Measurements from ENCODE around the gene HSPH1. TPM values are rescaled to one million over a fixed set of nuclear protein-coding genes. Genes with fewer than 3 reads are reported as not detected.
A peak's percentile ranks its signal among the peaks of the same experiment; 100 is the strongest.

Gene HSPH1
- total RNA-seq, 1 experiment from 2014 or later = 83.3 TPM

DNA sequence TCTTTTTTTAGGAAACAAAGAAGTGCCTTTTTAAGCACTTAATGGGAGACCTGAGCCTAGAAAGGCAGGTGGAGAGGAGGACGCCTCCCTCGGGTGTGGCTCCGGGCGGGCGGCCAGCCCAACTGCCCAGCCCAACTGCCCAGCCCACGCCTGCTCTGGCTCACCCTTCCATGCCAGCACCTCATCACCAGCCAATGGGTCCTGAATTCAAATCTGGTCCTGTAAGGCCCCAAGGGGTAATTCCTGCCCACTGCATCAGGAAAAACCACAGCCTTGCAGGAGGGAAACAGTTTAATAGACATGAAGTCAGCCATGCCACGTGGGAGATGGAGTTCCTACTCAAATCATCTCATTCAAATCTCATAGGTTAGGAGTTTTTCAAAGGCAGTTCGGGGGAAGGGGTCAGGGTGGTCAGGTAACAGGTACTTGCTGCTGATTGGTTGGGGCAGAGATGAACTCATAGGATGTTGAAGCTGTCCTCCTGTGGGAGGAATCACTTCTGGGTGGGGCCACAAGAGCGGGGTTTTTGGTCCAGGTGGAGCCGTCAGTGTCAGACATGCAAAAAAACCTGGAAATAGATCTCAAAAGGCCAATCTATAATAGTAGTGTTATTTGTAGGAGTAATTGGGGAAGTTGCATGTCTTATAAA lies 64.9 kb downstream of the HSPH1 start:
- peak; percentile 4 for DNase-seq (ENCODE audit: low read depth)

DNA sequence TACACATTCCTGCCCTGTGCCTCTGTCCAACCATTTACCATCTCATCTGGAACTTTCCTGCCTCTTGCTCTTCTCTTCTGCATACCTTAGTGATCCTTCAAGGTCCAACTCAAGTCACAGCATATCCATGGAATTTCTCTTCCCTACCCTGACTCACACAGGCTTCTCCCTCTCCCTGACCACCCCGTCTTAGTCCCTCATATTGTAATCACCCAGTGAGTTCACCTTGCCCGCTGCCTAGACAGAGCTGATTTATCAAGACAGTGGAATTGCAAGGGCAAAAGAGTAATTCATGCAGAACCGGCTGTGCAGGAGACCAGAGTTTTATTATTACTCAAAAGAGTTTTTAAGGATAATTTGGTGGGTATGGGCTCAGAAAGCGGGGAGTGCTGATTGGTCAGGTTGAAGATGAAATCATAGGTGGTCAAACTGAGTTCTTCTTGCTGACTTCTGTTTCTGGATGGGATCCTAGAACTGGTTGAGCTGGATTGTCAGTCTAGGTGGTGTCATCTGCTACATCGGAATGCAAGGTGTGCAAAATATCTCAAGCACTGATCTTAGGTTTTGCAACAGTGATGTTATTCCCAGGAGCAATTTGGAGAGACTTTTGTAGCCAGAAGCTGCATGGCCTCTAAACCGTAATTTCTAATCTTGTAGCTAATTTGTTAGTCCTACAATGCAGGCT lies 67.2 kb downstream of the HSPH1 start:
- no peak for DNase-seq (ENCODE audit: low read depth)

DNA sequence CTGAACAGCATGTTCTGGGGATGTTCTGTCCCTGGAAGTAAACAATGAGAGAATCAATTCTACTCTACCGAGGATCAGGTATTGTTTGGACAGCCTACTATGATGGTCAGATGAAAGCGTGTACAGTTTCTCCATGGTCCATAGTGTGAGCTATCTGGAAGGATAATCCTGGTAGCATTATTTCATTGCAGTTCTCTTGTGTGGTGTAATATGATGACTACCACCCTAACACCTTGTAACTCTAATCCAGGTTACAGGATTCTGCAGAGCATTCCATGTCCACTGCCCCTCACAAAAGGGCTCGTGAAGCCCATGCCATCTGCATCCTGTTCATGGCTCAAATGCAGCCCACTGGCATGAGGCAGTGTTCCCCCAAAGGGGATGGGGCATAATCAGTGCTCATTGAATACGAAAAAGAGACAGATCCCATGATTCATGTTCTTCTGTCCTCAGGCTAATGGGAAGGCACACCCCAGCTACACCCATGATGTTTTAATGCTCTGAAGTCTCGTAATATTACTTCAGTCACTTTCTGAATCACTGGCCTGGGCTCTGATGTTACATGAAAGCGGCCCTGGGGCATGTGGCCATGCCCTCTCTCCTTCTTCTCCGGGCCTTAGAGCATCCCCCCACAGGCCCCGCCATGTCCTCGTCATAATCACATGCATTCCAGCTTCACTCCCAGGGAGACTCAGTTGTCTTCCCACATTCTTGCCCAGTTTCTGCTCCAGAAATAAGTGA lies 68.4 kb downstream of the HSPH1 start:
- no peak for DNase-seq (ENCODE audit: low read depth)

DNA sequence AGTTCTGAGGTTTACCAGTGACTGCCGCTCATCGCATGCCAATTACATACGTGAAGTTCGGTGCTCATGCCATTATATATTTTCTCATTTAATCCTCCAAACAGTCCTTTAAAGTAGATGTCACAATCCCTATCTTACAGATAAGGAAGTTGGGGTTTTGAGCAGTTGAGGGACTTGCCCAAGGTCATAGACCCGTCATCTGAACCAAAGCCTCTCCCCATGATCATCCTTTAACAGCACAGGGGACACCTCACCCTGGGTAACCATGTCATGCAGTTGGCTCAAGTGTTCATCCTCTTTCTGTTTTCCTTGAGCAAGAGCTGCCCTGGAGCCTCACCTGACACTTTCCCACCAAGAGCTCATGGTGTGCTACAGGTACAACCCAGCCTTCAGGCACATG lies 69.1 kb downstream of the HSPH1 start:
- no peak for DNase-seq (ENCODE audit: low read depth)

DNA sequence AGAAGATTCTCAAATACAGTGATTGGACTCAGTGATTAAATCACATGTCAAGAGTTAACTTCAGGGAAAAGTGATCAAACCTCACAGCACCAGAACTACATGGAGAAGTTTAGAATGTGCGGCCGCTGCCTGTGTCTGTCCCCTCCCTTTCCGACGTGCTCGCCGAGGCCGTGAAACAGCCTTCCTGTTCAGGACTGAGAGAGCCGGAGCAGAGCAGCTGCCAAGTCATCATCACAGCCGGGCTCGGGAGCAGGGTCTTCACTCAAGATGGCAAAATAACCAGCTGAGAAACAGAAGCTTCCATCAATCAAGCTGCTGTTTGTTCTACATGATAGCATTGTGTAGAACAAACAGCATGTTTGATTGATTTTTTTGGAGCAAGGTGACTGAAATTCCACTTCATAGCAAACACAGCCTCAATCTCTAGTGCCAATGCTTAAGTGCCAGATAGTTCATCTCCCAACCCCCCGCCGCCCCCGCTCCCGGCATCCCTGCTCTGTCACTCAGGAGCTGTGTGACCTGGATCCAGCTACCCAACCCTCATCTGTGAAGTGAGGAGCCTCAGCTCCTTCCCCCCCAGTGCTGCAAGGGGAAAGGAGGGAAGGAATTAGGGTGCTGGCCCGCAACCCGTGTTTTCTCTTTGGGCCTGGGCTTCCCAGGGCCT lies 70.6 kb downstream of the HSPH1 start:
- DNase-seq (ENCODE audit: low read depth) = no peak

DNA sequence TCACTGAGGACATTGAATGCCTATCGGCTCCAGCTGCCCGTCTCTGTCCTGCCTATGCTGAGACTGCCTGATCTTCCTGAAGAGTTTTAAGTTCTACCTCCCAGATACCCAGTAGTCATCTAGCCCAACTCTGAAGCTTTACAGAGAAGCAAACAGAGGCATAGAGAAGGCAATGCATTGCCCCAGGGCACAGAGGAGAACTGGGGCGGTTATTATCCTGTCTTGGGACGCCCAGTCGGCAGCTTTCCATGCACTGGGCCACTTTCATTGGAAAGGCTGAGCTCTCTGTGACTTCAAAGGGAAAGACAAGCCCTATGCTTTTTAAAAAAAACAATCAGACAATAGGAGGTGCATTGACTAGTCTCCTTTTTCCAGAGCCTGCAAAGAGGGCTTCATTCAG lies 71.6 kb downstream of the HSPH1 start:
- DNase-seq (ENCODE audit: low read depth) = no peak

DNA sequence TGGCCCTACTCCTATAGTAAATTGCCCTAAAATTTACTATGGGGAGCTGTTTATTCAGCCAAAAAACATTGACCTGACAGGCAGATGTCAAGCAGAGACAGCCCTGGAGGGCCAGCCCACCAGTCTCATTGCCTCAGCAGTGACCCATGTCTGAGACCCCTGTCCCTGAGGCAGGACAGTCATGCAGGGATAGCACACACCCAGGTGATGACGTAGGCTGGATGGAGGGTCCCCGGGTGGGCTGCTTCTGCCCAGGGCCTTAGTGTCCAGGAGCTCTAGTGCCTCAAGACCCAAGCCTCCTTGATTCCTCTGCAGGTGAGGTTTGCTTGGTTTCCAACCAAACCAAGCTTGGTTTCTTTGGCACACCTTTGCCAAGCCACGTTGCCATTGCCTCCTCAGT lies 72.1 kb downstream of the HSPH1 start:
- DNase-seq (ENCODE audit: low read depth) = no peak

DNA sequence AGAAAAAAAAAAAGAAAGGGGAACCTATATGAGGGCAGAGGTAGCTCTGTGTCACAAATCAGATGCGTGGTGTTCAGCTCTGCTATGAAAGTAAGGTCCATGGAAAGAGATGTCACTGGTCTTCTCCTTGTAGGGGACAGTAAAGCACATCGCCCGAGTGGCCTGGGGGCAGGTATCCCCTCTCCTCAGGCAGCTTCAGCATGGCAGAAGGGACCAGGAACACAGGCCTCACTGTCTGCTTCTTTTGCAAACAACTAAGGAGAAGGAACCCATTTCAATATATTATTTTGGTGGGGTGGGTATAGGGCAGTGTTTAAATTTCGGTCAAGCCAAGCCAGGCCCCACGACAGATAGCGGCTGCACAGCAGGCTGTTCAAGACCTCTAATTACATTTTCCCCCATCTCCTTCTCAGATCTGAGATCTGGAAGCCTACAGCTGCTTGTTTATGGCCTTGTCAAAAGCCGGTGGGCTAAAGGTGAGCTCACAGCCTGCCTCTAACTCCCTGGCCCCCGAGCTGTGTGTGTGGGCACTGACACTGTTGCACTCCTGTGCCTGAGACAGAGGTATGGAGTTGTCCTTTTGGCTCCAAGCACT lies 72.8 kb downstream of the HSPH1 start:
- DNase-seq (ENCODE audit: low read depth) = no peak

Other genes starting within 250 kb of the HSPH1 start
- gene TEX26, start 229.2 kb downstream of the HSPH1 start, total RNA-seq (2014; rRNA removed; shearing (Covaris generic)) = not detected in 2 replicates
- gene B3GLCT, start 38.1 kb upstream of the HSPH1 start, total RNA-seq (2014; rRNA removed; shearing (Covaris generic)) = 22.1 and 23.2 TPM in 2 replicates